Endothelial cell (in vitro differentiated cells): ENCODE measurements around the gene NSFL1C. TPM values are rescaled to one million over a fixed set of nuclear protein-coding genes. Genes with fewer than 3 reads are reported as not detected.

Source experiments
- DNase-seq: peaks from one replicate; pipeline ENCODE4 v3.0.0; 2021; ENCODE audit warnings: low spot score
- H3K27ac Mint-ChIP-seq: one replicate; pipeline ENCODE4 v1.8.0; 2021; ENCODE audit warnings: mixed read lengths, inconsistent platforms; ENCODE audit not compliant: unreplicated experiment
- H3K27me3 Mint-ChIP-seq: one replicate; pipeline ENCODE4 v1.8.0; 2021; ENCODE audit warnings: mild to moderate bottlenecking, moderate library complexity, mixed read lengths, inconsistent platforms; ENCODE audit not compliant: unreplicated experiment
- H3K36me3 Mint-ChIP-seq: one replicate; pipeline ENCODE4 v1.8.0; 2021; ENCODE audit warnings: mild to moderate bottlenecking, low read depth, mixed read lengths, inconsistent platforms; ENCODE audit not compliant: unreplicated experiment
- H3K4me1 Mint-ChIP-seq: one replicate; pipeline ENCODE4 v1.8.0; 2021; ENCODE audit warnings: mild to moderate bottlenecking, mixed read lengths, inconsistent platforms; ENCODE audit not compliant: unreplicated experiment
- H3K4me3 Mint-ChIP-seq: one replicate; pipeline ENCODE4 v1.8.0; 2021; ENCODE audit warnings: mild to moderate bottlenecking, mixed read lengths, inconsistent platforms; ENCODE audit not compliant: unreplicated experiment
- H3K9me3 Mint-ChIP-seq: one replicate; pipeline ENCODE4 v1.8.0; 2021; ENCODE audit warnings: mixed read lengths, inconsistent platforms; ENCODE audit not compliant: unreplicated experiment
- total RNA-seq: library from RNA; stranded (reverse); fragmentation: NEBNext Ultra II Directional; extraction: Animal tissue kit (Norgen Biotek cat#: 25700); gene quantifications from one replicate; pipeline ENCODE4 v1.2.1, GENCODE V29; 2021; ENCODE audit not compliant: unreplicated experiment
- TF ChIP-seq, protein P1 (sequence below): fragments of 200-600 bp; sonication (generic); IDR thresholded peaks from one replicate; pipeline ENCODE4 v1.5.0; 2021; ENCODE audit warnings: antibody characterized with exemption; ENCODE audit not compliant: unreplicated experiment

The NSFL1C gene
- total RNA-seq, 1 donor from 2014 or later: 104 TPM

DNA sequence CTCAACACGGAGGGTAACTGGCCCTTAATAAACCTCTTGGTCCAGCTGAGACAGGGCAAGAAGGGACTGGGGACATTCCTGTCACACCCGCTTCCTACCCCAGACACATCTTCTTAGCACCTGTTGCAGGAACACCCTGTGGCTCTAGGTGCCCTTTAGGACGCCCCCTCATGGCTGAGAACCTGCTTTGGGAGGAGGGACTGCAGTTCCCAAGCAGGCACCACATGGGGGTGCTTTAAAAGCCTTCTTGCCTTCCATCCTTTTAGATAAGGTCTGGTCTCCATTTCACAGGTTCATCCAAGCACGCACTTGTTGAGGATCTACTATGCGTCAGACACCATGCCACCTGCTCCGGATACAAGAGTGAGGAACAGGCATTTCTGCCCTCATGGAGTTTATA is 26.6 kb downstream of the NSFL1C start:
- Mint-ChIP-seq H3K9me3 (no peaks in the 10 kb centered on the region), H3K27ac (no peak overlapping the region), H3K4me3 (no peak overlapping the region), H3K27me3 (peaks cover 1% of the 10 kb centered on the region), H3K4me1 (peaks cover 18% of the 10 kb centered on the region), H3K36me3 (peaks cover 36% of the 10 kb centered on the region)
- TF ChIP-seq, protein P1, sequence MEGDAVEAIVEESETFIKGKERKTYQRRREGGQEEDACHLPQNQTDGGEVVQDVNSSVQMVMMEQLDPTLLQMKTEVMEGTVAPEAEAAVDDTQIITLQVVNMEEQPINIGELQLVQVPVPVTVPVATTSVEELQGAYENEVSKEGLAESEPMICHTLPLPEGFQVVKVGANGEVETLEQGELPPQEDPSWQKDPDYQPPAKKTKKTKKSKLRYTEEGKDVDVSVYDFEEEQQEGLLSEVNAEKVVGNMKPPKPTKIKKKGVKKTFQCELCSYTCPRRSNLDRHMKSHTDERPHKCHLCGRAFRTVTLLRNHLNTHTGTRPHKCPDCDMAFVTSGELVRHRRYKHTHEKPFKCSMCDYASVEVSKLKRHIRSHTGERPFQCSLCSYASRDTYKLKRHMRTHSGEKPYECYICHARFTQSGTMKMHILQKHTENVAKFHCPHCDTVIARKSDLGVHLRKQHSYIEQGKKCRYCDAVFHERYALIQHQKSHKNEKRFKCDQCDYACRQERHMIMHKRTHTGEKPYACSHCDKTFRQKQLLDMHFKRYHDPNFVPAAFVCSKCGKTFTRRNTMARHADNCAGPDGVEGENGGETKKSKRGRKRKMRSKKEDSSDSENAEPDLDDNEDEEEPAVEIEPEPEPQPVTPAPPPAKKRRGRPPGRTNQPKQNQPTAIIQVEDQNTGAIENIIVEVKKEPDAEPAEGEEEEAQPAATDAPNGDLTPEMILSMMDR: no peak
- peak; percentile 37 for DNase-seq

DNA sequence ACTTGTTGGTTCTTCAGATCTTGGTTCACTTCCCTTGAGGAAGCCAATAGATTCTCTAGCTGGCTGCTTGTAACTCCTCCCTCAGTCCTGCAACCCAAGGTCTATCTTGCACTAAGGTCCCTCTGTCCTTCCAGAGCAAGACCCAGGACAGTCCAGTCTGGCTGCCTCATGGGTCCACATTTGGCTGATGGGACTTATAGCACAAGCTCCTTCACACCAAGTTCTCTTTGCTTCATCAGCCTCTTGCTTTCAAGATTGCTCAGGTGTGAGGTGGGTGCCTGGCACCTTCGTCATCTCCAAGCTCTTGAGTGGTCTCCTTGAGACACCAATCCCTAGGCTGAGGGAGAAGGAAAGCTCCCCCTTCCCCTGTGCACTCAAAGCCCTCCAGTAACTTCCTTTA is 28.3 kb downstream of the NSFL1C start:
- H3K27ac Mint-ChIP-seq: no peak overlapping the region
- TF ChIP-seq, protein P1: no peak
- DNase-seq: no peak
- no peaks in the 10 kb centered on the region for H3K9me3 Mint-ChIP-seq
- H3K4me1 Mint-ChIP-seq: peaks cover 18% of the 10 kb centered on the region
- peaks cover 1% of the 10 kb centered on the region for H3K27me3 Mint-ChIP-seq
- H3K4me3 Mint-ChIP-seq: no peak overlapping the region
- H3K36me3 Mint-ChIP-seq: peaks cover 30% of the 10 kb centered on the region

DNA sequence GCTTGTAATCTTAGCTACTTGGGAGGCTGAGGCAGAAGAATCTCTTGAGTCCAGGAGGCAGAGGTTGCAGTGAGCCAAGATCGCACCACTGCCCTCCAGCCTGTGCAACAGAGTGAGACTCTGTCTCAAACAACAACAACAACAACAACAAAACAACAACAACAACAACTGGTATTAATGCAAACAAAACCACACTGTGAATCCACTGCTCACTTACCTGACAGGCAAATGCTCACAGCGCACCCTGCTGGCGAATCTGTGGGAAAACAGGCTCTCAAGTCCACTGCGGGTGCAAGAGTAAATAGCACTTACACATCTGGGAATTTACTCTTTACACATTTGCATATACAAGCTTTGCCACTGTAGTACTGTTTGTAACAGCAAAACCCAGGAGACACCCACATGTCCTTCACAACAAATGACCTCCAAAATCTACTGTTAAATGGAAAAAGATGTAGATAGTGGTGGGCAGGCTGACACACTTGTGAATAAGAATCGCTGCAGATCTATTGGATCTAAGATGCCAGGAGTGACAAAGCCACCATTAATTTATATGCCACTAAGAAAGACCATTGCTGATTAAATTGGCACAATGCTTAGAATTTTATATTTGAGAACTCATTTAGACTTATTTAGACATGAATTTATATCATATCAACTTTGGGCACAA is 29.3 kb downstream of the NSFL1C start:
- peak; percentile 81 for DNase-seq
- no peak overlapping the region for H3K4me3 Mint-ChIP-seq
- no peaks in the 10 kb centered on the region for H3K9me3 Mint-ChIP-seq
- H3K36me3 Mint-ChIP-seq: peaks cover 20% of the 10 kb centered on the region
- H3K4me1 Mint-ChIP-seq: peaks cover 18% of the 10 kb centered on the region
- peaks cover 1% of the 10 kb centered on the region for H3K27me3 Mint-ChIP-seq
- H3K27ac Mint-ChIP-seq: no peak overlapping the region
- TF ChIP-seq, protein P1: peak; percentile 89

DNA sequence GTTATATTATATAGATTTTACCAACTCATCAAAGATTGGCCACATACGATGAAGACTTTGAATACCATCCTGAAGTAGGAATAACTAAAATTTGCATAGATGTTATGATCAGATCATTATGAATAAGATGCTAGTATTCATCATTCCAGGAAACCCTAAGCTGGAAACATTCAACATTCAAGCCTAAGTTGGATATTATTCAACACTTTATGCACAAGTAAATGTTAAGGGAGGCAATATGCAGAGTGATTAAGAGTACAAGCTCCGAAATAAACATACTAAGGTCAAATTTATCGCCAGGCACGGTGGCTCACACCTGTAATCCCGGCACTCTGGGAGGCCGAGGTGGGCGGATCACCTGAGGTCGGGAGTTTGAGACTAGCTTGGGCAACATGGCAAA is 30.4 kb downstream of the NSFL1C start:
- no peak overlapping the region for H3K4me3 Mint-ChIP-seq
- no peaks in the 10 kb centered on the region for H3K9me3 Mint-ChIP-seq
- no peak overlapping the region for H3K27ac Mint-ChIP-seq
- H3K4me1 Mint-ChIP-seq: peaks cover 18% of the 10 kb centered on the region
- TF ChIP-seq, protein P1: no peak
- DNase-seq: no peak
- peaks cover 1% of the 10 kb centered on the region for H3K27me3 Mint-ChIP-seq
- peaks cover 10% of the 10 kb centered on the region for H3K36me3 Mint-ChIP-seq

DNA sequence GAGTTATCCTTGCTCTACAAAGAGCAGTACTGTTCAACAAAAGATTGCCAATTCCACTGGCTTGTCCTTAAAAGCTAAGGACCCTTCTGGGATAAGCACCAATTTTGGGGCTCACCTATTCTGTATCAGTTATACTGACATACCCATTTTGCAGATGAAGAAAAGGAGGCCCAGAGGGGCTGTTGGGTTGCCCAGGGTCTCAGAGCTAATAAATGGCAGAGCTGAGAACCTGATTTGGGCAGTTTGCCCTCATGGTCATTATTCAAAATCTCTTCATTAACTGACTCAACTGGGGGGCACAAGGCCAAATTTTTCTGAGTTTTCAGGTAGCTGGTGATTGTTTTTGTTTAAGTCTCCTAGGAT is 31.3 kb downstream of the NSFL1C start:
- no peak for DNase-seq
- H3K36me3 Mint-ChIP-seq: peaks cover 7% of the 10 kb centered on the region
- peaks cover 18% of the 10 kb centered on the region for H3K4me1 Mint-ChIP-seq
- H3K4me3 Mint-ChIP-seq: no peak overlapping the region
- no peaks in the 10 kb centered on the region for H3K9me3 Mint-ChIP-seq
- no peak overlapping the region for H3K27ac Mint-ChIP-seq
- peaks cover 1% of the 10 kb centered on the region for H3K27me3 Mint-ChIP-seq
- TF ChIP-seq, protein P1: no peak
